HL-60 (cell line): ENCODE measurements around the gene CDK17.
"Not testable (repeated sequence)": the region's sequence is repeated elsewhere in the genome, so short reads cannot be mapped to it uniquely, and the experiment has no call there.

Experiments used
- DNase-seq, 2 experiments: peaks; one replicate each; pipeline ENCODE4 v3.0.0-alpha.2; 2010 to 2020; ENCODE audit warnings: low read depth in 1 of 2, low spot score in 1 of 2
- H3K27ac ChIP-seq: fragments of 250-450 bp; sonication (Bioruptor Pico); replicated peaks from 2 replicates; pipeline ENCODE4 v1.5.1; 2020; ENCODE audit warnings: mild to moderate bottlenecking, moderate library complexity
- H3K27me3 ChIP-seq: fragments of 250-450 bp; sonication (Bioruptor Pico); 2 replicates; pipeline ENCODE4 v1.5.1; 2021; ENCODE audit warnings: mild to moderate bottlenecking, moderate library complexity; ENCODE audit not compliant: insufficient read depth, poor library complexity, severe bottlenecking
- H3K4me3 ChIP-seq: replicated peaks from 2 replicates; pipeline ENCODE4 v1.5.1; 2011; ENCODE audit warnings: mild to moderate bottlenecking, control low read depth, low read length; ENCODE audit not compliant: insufficient read depth
- CTCF ChIP-seq: IDR thresholded peaks from one replicate; pipeline ENCODE4 v1.5.1; 2011; ENCODE audit warnings: low read length, control low read depth, inconsistent platforms; ENCODE audit not compliant: insufficient read depth
- GABPA ChIP-seq: IDR thresholded peaks from 2 replicates; pipeline ENCODE4 v1.6.1; 2012; ENCODE audit warnings: low read depth
- POLR2AphosphoS5 ChIP-seq: IDR thresholded peaks from 2 replicates; pipeline ENCODE4 v1.6.1; 2012; ENCODE audit warnings: low read depth
- SPI1 ChIP-seq: IDR thresholded peaks from 2 replicates; pipeline ENCODE4 v1.6.1; 2012; ENCODE audit warnings: low read depth, mild to moderate bottlenecking, borderline replicate concordance
- TF ChIP-seq, protein P1 (sequence below): IDR thresholded peaks from 2 replicates; pipeline ENCODE4 v1.6.1; 2012; ENCODE audit warnings: low read depth; ENCODE audit not compliant: insufficient replicate concordance

CDK17 gene

GRCh38 chr12:96386794-96387193 is 13.4 kb downstream of the CDK17 start:
- Histone ChIP-seq H3K4me3 (no peak overlapping the region), H3K27ac (peak overlapping the region; percentile 39), H3K27me3 (no peaks in the 10 kb centered on the region)
- peak in 1 of 2 experiments; percentile 47 for DNase-seq
- TF ChIP-seq CTCF (no peak), SPI1 (no peak; the same call in 1 of the 2 replicates), POLR2AphosphoS5 (no peak), GABPA (no peak)
- TF ChIP-seq, protein P1, sequence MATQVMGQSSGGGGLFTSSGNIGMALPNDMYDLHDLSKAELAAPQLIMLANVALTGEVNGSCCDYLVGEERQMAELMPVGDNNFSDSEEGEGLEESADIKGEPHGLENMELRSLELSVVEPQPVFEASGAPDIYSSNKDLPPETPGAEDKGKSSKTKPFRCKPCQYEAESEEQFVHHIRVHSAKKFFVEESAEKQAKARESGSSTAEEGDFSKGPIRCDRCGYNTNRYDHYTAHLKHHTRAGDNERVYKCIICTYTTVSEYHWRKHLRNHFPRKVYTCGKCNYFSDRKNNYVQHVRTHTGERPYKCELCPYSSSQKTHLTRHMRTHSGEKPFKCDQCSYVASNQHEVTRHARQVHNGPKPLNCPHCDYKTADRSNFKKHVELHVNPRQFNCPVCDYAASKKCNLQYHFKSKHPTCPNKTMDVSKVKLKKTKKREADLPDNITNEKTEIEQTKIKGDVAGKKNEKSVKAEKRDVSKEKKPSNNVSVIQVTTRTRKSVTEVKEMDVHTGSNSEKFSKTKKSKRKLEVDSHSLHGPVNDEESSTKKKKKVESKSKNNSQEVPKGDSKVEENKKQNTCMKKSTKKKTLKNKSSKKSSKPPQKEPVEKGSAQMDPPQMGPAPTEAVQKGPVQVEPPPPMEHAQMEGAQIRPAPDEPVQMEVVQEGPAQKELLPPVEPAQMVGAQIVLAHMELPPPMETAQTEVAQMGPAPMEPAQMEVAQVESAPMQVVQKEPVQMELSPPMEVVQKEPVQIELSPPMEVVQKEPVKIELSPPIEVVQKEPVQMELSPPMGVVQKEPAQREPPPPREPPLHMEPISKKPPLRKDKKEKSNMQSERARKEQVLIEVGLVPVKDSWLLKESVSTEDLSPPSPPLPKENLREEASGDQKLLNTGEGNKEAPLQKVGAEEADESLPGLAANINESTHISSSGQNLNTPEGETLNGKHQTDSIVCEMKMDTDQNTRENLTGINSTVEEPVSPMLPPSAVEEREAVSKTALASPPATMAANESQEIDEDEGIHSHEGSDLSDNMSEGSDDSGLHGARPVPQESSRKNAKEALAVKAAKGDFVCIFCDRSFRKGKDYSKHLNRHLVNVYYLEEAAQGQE: no peak

GRCh38 chr12:96383991-96384390 is 16.2 kb downstream of the CDK17 start:
- DNase-seq: no peak
- TF ChIP-seq SPI1 (no peak), GABPA (no peak), POLR2AphosphoS5 (no peak), CTCF (no peak)
- TF ChIP-seq, protein P1: no peak

DNA sequence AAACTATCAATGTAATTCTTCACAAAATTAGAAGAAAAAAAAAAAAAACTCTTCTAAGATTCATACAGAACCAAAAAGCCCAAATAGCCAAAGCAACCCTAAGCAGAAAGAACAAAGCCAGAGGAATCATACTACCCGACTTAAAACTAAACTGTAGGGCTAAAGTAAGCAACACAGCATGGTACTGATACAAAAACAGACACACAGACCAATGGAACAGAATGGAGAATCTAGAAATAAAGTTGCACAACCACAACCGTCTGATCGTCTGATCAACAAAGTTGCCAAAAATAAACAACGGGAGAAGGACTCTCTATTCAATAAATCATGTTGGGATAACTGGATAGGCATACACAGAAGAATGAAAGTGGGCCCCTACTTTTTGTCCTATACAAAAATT is 16.9 kb downstream of the CDK17 start:
- Histone ChIP-seq H3K27me3 (no peaks in the 10 kb centered on the region), H3K27ac (no peak overlapping the region), H3K4me3 (no peak overlapping the region)
- TF ChIP-seq CTCF: no peak
- no peak for TF ChIP-seq GABPA
- TF ChIP-seq POLR2AphosphoS5: no peak
- TF ChIP-seq SPI1: no peak
- TF ChIP-seq, protein P1: no peak
- DNase-seq: no peak

More at GRCh38 chr12:96383991-96384390, 16.2 kb downstream of the CDK17 start:
- no peak overlapping the region for H3K27ac ChIP-seq
- H3K4me3 ChIP-seq: no peak overlapping the region
- no peaks in the 10 kb centered on the region for H3K27me3 ChIP-seq

GRCh38 chr12:96379743-96380142 is 20.5 kb downstream of the CDK17 start:
- not testable (repeated sequence) for DNase-seq, H3K27ac ChIP-seq, H3K4me3 ChIP-seq, H3K27me3 ChIP-seq
